Sigmoid colon (tissue), 4 donors: Measurements from ENCODE around the gene SLC22A2.

Experiments used
- EP300 ChIP-seq, 4 donors: sonication (generic); formaldehyde crosslinking; IDR thresholded peaks; one replicate each; pipeline ENCODE4 v1.6.1; 2017; ENCODE audit warnings: antibody characterized with exemption in 4 of 4
- POLR2A ChIP-seq, 2 donors: fragments of 450-650 bp; IDR thresholded peaks; one replicate each; pipeline ENCODE4 v1.6.1; 2016; ENCODE audit warnings: antibody characterized with exemption in 2 of 2, mild to moderate bottlenecking in 2 of 2, moderate library complexity in 2 of 2
- TF ChIP-seq, protein P1 (sequence below), 4 experiments: fragments of 450-650 bp in 3 of 4; fragments of 200-600 bp in 1 of 4; IDR thresholded peaks; one replicate each; pipeline ENCODE4 v1.5.1; 2016 to 2019; ENCODE audit warnings: antibody characterized with exemption in 4 of 4, mild to moderate bottlenecking in 3 of 4, moderate library complexity in 2 of 4

DNA sequence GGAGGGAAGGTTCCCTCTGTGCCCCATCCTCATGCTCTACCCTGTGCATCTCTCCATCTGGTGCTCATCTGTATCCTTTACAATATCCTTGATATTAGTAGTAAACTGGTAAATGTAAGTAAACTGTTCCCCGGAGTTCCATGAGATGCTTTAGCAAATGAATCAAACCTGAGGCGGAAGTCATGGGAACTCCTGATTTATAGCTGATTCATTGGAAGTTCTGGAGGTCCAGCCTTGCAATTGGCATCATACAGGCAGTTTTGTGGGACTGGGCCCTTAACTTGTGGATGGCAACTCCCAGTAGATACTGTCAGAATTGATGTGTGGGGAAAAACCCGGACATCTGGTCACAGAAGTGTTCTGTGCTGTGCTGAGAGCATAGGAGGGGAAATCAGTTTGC lies 11.2 kb upstream of the SLC22A2 start:
- TF ChIP-seq, protein P1, sequence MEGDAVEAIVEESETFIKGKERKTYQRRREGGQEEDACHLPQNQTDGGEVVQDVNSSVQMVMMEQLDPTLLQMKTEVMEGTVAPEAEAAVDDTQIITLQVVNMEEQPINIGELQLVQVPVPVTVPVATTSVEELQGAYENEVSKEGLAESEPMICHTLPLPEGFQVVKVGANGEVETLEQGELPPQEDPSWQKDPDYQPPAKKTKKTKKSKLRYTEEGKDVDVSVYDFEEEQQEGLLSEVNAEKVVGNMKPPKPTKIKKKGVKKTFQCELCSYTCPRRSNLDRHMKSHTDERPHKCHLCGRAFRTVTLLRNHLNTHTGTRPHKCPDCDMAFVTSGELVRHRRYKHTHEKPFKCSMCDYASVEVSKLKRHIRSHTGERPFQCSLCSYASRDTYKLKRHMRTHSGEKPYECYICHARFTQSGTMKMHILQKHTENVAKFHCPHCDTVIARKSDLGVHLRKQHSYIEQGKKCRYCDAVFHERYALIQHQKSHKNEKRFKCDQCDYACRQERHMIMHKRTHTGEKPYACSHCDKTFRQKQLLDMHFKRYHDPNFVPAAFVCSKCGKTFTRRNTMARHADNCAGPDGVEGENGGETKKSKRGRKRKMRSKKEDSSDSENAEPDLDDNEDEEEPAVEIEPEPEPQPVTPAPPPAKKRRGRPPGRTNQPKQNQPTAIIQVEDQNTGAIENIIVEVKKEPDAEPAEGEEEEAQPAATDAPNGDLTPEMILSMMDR (IDR thresholded peaks at IDR 0.05) = no peak
- TF ChIP-seq POLR2A (IDR thresholded peaks at IDR 0.05) (no peak), EP300 (IDR thresholded peaks at IDR 0.05) (no peak)
